H1 (cell line): Measurements from ENCODE around the gene FAF2. TPM values are rescaled to one million over a fixed set of nuclear protein-coding genes. Genes with fewer than 3 reads are reported as not detected.

ENCODE experiments used
- BCL11A ChIP-seq, 2 experiments: IDR thresholded peaks; one replicate each; pipeline ENCODE4 v1.6.1; 2011; ENCODE audit warnings: low read depth in 2 of 2, low read length in 2 of 2, mild to moderate bottlenecking in 2 of 2
- CEBPB ChIP-seq: IDR thresholded peaks from 2 replicates; pipeline ENCODE4 v1.6.1; 2012; ENCODE audit warnings: low read depth, low read length
- KDM1A ChIP-seq: fragments of 200-600, 300-600 bp; sonication (generic); IDR thresholded peaks from 2 replicates; pipeline ENCODE4 v1.7.1; 2016; ENCODE audit warnings: mild to moderate bottlenecking, low read length, borderline replicate concordance
- SIRT6 ChIP-seq: IDR thresholded peaks from one replicate; pipeline ENCODE4 v1.7.1; 2012; ENCODE audit warnings: low read length, inconsistent platforms
- SRF ChIP-seq: IDR thresholded peaks from 2 replicates; pipeline ENCODE4 v1.6.1; 2011; ENCODE audit warnings: mild to moderate bottlenecking, low read depth, low read length, moderate library complexity
- polyA plus RNA-seq, 7 experiments: library from polyadenylated mRNA; depleted of rRNA in 3 of 7; stranded (reverse) in 5 of 7; unstranded in 2 of 7; fragments of >200 nt in 5 of 7; fragments of 200-250 nt in 2 of 7; gene quantifications; 1 replicate in 5 of 7; 2 replicates in 1 of 7; 4 replicates in 1 of 7; pipeline versions ENCODE4 v1.2.1 to v1.2.3, GENCODE V29; 2011 to 2013; ENCODE audit warnings: missing spikeins in 2 of 7, mixed read lengths in 2 of 7
- total RNA-seq: library from RNA; stranded (reverse); fragmentation: NEBNext Ultra II Directional; extraction: Animal tissue kit (Norgen Biotek cat#: 25700); gene quantifications from 2 replicates; pipeline ENCODE4 v1.2.1, GENCODE V29; 2021

FAF2 gene
- total and polyA plus RNA-seq, 2 of the 8 experiments (the other 6 are each of a cell fraction or from before 2014, with no cell fraction given) = 20.8 to 35.8 TPM

- TF ChIP-seq SIRT6 (no peak), BCL11A (IDR thresholded peaks at IDR 0.05; ENCODE audit: low read depth in 2 of 2, low read length in 2 of 2) (no peak), KDM1A (no peak), SRF (no peak), CEBPB (no peak)
Measured at GRCh38 chr5:176492431-176492830, 44.2 kb downstream of the FAF2 start (continued).
